ENCODE results near the gene MET.

DNA sequence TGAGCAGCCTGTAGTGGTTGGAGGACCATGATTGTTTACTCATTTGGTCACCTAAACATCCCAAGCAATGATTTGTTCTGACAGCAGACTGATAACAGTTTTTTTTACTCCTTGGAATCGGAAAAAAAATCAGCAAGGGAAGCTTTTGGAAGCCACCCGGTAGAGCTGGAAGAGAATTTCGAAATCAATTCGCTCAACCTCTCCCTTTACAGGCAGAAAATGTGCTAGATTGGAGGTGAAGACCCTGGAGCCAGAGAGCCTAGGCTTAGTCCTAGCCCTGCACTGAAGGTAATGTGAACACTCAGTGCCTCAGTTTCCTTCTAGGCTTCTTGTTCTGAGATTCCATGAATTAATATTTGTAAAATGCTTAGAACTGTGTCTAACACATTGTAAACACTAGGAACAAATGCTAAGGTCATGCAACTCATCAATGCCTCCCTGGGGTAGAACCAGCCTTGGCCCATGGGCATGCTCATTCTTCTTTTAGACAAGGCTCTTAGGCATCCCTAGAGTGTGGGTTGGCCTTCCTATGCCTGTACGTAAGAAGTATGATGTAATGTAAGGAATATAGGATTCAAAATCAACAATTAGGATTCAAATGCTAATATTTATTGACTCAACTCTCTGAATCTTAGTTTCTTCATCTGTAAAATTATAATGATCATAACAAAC is 52.7 kb downstream of the MET start:
- TF ChIP-seq EZH2 (IDR thresholded peaks at IDR 0.05): no peak
- TF ChIP-seq, protein P1, sequence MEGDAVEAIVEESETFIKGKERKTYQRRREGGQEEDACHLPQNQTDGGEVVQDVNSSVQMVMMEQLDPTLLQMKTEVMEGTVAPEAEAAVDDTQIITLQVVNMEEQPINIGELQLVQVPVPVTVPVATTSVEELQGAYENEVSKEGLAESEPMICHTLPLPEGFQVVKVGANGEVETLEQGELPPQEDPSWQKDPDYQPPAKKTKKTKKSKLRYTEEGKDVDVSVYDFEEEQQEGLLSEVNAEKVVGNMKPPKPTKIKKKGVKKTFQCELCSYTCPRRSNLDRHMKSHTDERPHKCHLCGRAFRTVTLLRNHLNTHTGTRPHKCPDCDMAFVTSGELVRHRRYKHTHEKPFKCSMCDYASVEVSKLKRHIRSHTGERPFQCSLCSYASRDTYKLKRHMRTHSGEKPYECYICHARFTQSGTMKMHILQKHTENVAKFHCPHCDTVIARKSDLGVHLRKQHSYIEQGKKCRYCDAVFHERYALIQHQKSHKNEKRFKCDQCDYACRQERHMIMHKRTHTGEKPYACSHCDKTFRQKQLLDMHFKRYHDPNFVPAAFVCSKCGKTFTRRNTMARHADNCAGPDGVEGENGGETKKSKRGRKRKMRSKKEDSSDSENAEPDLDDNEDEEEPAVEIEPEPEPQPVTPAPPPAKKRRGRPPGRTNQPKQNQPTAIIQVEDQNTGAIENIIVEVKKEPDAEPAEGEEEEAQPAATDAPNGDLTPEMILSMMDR (IDR thresholded peaks at IDR 0.05): no peak
